ENCODE results near the gene HK2.

Gene HK2

GRCh38 chr2:74858281-74858680 lies 24.4 kb downstream of the HK2 start:
- H3K4me3 ChIP-seq (ENCODE audit: low read length) = no peak overlapping the region
- TF ChIP-seq ZNF274 (IDR thresholded peaks at IDR 0.05; ENCODE audit: low read depth, low read length) = no peak

- TF ChIP-seq ZNF274 (IDR thresholded peaks at IDR 0.05; ENCODE audit: low read depth, low read length) = no peak
- H3K4me3 ChIP-seq (ENCODE audit: low read length) = no peak overlapping the region
Observed at GRCh38 chr2:74860079-74860478, 26.2 kb downstream of the HK2 start.

GRCh38 chr2:74860521-74860920 lies 26.6 kb downstream of the HK2 start:
- H3K4me3 ChIP-seq (ENCODE audit: low read length) = no peak overlapping the region
- no peak for TF ChIP-seq ZNF274 (IDR thresholded peaks at IDR 0.05; ENCODE audit: low read depth, low read length)

GRCh38 chr2:74861531-74861930 lies 27.6 kb downstream of the HK2 start:
- no peak overlapping the region for H3K4me3 ChIP-seq (ENCODE audit: low read length)
- TF ChIP-seq ZNF274 (IDR thresholded peaks at IDR 0.05; ENCODE audit: low read depth, low read length) = no peak

- H3K4me3 ChIP-seq (ENCODE audit: low read length) = no peak overlapping the region
- TF ChIP-seq ZNF274 (IDR thresholded peaks at IDR 0.05; ENCODE audit: low read depth, low read length) = no peak
Observed at GRCh38 chr2:74862020-74862964, 28.4 kb downstream of the HK2 start.

- H3K4me3 ChIP-seq (ENCODE audit: low read length) = no peak overlapping the region
- TF ChIP-seq ZNF274 (IDR thresholded peaks at IDR 0.05; ENCODE audit: low read depth, low read length) = no peak
Observed at GRCh38 chr2:74863802-74864248, 29.9 kb downstream of the HK2 start.

GRCh38 chr2:74864728-74865722 lies 31.1 kb downstream of the HK2 start:
- no peak for TF ChIP-seq ZNF274 (IDR thresholded peaks at IDR 0.05; ENCODE audit: low read depth, low read length)
- no peak overlapping the region for H3K4me3 ChIP-seq (ENCODE audit: low read length)

- no peak for TF ChIP-seq ZNF274 (IDR thresholded peaks at IDR 0.05; ENCODE audit: low read depth, low read length)
Observed at GRCh38 chr2:74865770-74866674, 32.1 kb downstream of the HK2 start.

GRCh38 chr2:74867841-74868658 lies 34.1 kb downstream of the HK2 start:
- H3K4me3 ChIP-seq (ENCODE audit: low read length) = no peak overlapping the region
- no peak for TF ChIP-seq ZNF274 (IDR thresholded peaks at IDR 0.05; ENCODE audit: low read depth, low read length)

More at GRCh38 chr2:74865770-74866674, 32.1 kb downstream of the HK2 start:
- no peak overlapping the region for H3K4me3 ChIP-seq (ENCODE audit: low read length)

- TF ChIP-seq ZNF274 (IDR thresholded peaks at IDR 0.05; ENCODE audit: low read depth, low read length) = no peak
- no peak overlapping the region for H3K4me3 ChIP-seq (ENCODE audit: low read length)
Observed at GRCh38 chr2:74869517-74869916, 35.6 kb downstream of the HK2 start.

- no peak for TF ChIP-seq ZNF274 (IDR thresholded peaks at IDR 0.05; ENCODE audit: low read depth, low read length)
- no peak overlapping the region for H3K4me3 ChIP-seq (ENCODE audit: low read length)
Observed at GRCh38 chr2:74870951-74871350, 37.0 kb downstream of the HK2 start.

GRCh38 chr2:74871414-74871813 lies 37.5 kb downstream of the HK2 start:
- TF ChIP-seq ZNF274 (IDR thresholded peaks at IDR 0.05; ENCODE audit: low read depth, low read length) = no peak

More at GRCh38 chr2:74871414-74871813, 37.5 kb downstream of the HK2 start:
- no peak overlapping the region for H3K4me3 ChIP-seq (ENCODE audit: low read length)
